PFSK-1 (cell line): Measurements from ENCODE around the gene HSPG2.
A peak's percentile ranks its signal among the peaks of the same experiment; 100 is the strongest.

Source experiments
- FOXP2 ChIP-seq: optimal IDR thresholded peaks from 2 replicates; pipeline ENCODE3; 2011; ENCODE audit warnings: borderline replicate concordance, control low read depth, inconsistent platforms; ENCODE audit not compliant: insufficient read depth; ENCODE audit errors: extremely low read length, extremely low read depth
- POLR2AphosphoS5 ChIP-seq: IDR thresholded peaks from 2 replicates; pipeline ENCODE4 v1.6.1; 2012; ENCODE audit warnings: low read depth, mild to moderate bottlenecking, control low read depth, low read length, moderate library complexity
- SIN3A ChIP-seq: IDR thresholded peaks from 2 replicates; pipeline ENCODE4 v1.6.1; 2012; ENCODE audit warnings: mild to moderate bottlenecking, low read length, moderate library complexity, borderline replicate concordance; ENCODE audit not compliant: insufficient read depth
- TAF1 ChIP-seq: IDR thresholded peaks from 2 replicates; pipeline ENCODE4 v1.6.1; 2012; ENCODE audit warnings: low read length, control low read depth, borderline replicate concordance; ENCODE audit not compliant: insufficient read depth
- TF ChIP-seq, protein P1 (sequence below), 2 experiments: IDR thresholded peaks; 2 replicates each; pipeline versions ENCODE4 v1.6.1 to v1.8.0; 2011 to 2012; ENCODE audit warnings: low read depth in 2 of 2, low read length in 2 of 2, control low read depth in 1 of 2, inconsistent platforms in 1 of 2, mild to moderate bottlenecking in 1 of 2, moderate library complexity in 1 of 2; ENCODE audit not compliant: insufficient read depth in 1 of 2

Gene HSPG2

DNA sequence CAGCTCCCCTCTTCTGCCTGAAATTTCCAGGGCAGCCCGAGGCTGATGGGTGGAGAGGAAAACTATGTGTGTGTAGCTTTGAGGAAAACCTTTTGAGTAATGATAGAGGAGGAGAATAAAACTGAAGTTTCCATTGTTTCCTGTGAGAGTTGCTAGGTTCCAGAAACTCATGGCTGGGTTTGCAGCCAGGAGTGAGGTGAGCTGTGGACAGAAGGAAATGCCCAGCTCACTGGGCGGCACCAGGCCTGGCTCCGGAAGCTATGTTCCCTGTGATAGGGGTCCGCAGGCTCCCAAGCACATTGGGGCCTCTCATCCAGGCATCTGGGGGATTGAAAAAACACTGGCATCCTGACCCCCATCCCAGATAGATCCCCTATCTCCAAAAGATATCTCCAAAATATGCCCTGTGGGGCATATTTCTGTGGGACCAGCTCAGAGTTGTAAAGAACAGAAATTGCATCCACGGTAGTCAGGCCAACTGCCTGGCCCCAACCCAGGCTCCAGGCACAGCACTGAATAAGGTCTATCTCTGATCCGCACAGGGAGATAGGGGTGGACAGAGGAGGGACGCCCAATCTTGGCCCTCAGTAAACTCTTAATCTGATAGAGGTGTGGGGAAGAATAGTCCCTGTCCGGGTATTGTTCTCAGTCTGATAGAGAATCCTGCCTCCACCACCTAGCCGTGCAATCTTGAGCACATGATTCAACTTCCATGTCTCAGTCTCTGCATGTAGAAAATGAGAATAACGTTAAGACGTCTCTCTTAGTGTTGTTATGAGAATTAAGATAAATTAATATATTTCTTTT, 1.8 kb upstream of the HSPG2 start:
- TF ChIP-seq, protein P1, sequence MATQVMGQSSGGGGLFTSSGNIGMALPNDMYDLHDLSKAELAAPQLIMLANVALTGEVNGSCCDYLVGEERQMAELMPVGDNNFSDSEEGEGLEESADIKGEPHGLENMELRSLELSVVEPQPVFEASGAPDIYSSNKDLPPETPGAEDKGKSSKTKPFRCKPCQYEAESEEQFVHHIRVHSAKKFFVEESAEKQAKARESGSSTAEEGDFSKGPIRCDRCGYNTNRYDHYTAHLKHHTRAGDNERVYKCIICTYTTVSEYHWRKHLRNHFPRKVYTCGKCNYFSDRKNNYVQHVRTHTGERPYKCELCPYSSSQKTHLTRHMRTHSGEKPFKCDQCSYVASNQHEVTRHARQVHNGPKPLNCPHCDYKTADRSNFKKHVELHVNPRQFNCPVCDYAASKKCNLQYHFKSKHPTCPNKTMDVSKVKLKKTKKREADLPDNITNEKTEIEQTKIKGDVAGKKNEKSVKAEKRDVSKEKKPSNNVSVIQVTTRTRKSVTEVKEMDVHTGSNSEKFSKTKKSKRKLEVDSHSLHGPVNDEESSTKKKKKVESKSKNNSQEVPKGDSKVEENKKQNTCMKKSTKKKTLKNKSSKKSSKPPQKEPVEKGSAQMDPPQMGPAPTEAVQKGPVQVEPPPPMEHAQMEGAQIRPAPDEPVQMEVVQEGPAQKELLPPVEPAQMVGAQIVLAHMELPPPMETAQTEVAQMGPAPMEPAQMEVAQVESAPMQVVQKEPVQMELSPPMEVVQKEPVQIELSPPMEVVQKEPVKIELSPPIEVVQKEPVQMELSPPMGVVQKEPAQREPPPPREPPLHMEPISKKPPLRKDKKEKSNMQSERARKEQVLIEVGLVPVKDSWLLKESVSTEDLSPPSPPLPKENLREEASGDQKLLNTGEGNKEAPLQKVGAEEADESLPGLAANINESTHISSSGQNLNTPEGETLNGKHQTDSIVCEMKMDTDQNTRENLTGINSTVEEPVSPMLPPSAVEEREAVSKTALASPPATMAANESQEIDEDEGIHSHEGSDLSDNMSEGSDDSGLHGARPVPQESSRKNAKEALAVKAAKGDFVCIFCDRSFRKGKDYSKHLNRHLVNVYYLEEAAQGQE (IDR thresholded peaks at IDR 0.05; ENCODE audit: insufficient read depth in 1 of 2, low read depth in 2 of 2, low read length in 2 of 2) = no peak
- TF ChIP-seq SIN3A = no peak

GRCh38 chr1:21937372-21938121, 437 bp upstream of the HSPG2 start:
- TF ChIP-seq, protein P1 (IDR thresholded peaks at IDR 0.05; ENCODE audit: insufficient read depth in 1 of 2, low read depth in 2 of 2, low read length in 2 of 2) = no peak
- no peak for TF ChIP-seq TAF1
- TF ChIP-seq POLR2AphosphoS5 = no peak
- no peak for TF ChIP-seq SIN3A
- peak; percentile 16 for TF ChIP-seq FOXP2

GRCh38 chr1:21936366-21937031, 611 bp downstream of the HSPG2 start:
- TF ChIP-seq SIN3A (no peak), POLR2AphosphoS5 (no peak), FOXP2 (no peak), TAF1 (no peak)
- TF ChIP-seq, protein P1 (IDR thresholded peaks at IDR 0.05; ENCODE audit: insufficient read depth in 1 of 2, low read depth in 2 of 2, low read length in 2 of 2) = no peak

DNA sequence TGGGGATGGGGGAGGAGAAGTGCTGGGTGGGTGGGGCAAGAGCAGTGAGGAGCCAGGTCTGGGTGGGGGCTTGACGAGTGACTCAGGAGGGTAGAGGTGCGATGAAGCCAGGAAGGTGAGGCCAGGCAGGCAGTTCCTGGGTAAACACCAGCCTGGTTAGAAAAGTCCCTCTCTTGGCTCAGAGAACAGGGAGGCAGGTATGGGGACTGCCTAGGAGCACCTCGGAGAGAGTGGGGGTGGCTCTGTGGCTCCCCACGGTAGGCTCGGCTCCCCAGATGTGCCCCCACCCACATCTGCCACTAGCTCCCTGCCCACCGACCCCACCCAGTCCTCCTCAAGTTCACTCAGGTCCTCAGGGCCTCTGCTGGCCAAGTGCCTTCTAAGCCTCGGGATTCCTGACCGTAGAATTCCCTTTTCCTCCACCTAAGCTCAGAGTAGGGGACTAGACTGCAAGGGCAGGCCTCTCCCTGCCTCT, 1.2 kb downstream of the HSPG2 start:
- TF ChIP-seq POLR2AphosphoS5 (no peak), FOXP2 (no peak), SIN3A (no peak), TAF1 (no peak)
- TF ChIP-seq, protein P1 (IDR thresholded peaks at IDR 0.05; ENCODE audit: insufficient read depth in 1 of 2, low read depth in 2 of 2, low read length in 2 of 2) = no peak
